A673 (cell line): Measurements from ENCODE around the gene PTPN18.

Source experiments
- CTCF ChIP-seq: fragments of 300-800, 200-600 bp; sonication (generic); conservative IDR thresholded peaks from 2 replicates; pipeline ENCODE4 v1.5.1; 2017; ENCODE audit warnings: low read depth, mild to moderate bottlenecking, antibody characterized with exemption, low read length, moderate library complexity, mixed read lengths
- EZH2 ChIP-seq: fragments of 200-600 bp; sonication (generic); IDR thresholded peaks from 2 replicates; pipeline ENCODE4 v1.6.1; 2017; ENCODE audit warnings: borderline replicate concordance, low read depth, mild to moderate bottlenecking, mixed read lengths, antibody characterized with exemption, low read length; ENCODE audit not compliant: poor library complexity, severe bottlenecking

- TF ChIP-seq EZH2 (no peak), CTCF (no peak)
These were observed 20.8 kb downstream of the PTPN18 start for GRCh38 chr2:130376433-130377293.
